ENCODE measurements around the gene KIF26A.
"Not testable (repeated sequence)": the region's sequence is repeated elsewhere in the genome, so short reads cannot be mapped to it uniquely, and the experiment has no call there.

Gene KIF26A

GRCh38 chr14:104144911-104145825 lies 6.8 kb downstream of the KIF26A start:
- no peak for DNase-seq

- no peak for DNase-seq
Observed at GRCh38 chr14:104145826-104146601, 7.6 kb downstream of the KIF26A start.

- DNase-seq = no peak
Observed at GRCh38 chr14:104146651-104147345, 8.4 kb downstream of the KIF26A start.

GRCh38 chr14:104147346-104148125 lies 9.1 kb downstream of the KIF26A start:
- no peak for DNase-seq

- DNase-seq = no peak
Observed at GRCh38 chr14:104148433-104149277, 10.3 kb downstream of the KIF26A start.

- DNase-seq = no peak
Observed at GRCh38 chr14:104149278-104149595, 10.8 kb downstream of the KIF26A start.

GRCh38 chr14:104149617-104150135 lies 11.3 kb downstream of the KIF26A start:
- DNase-seq = no peak

- no peak for DNase-seq
Observed at GRCh38 chr14:104150136-104151025, 12.0 kb downstream of the KIF26A start.

GRCh38 chr14:104151026-104151381 lies 12.6 kb downstream of the KIF26A start:
- DNase-seq = no peak

- DNase-seq = no peak
Observed at GRCh38 chr14:104151566-104152245, 13.3 kb downstream of the KIF26A start.

- no peak for DNase-seq
Observed at GRCh38 chr14:104152246-104152575, 13.8 kb downstream of the KIF26A start.

GRCh38 chr14:104152686-104153393 lies 14.5 kb downstream of the KIF26A start:
- no peak for DNase-seq

- DNase-seq = not testable (repeated sequence)
Observed at GRCh38 chr14:104153394-104153755, 15.0 kb downstream of the KIF26A start.

GRCh38 chr14:104154246-104154645 lies 15.9 kb downstream of the KIF26A start:
- DNase-seq = no peak

GRCh38 chr14:104155513-104155912 lies 17.1 kb downstream of the KIF26A start:
- no peak for DNase-seq

GRCh38 chr14:104156142-104156541 lies 17.8 kb downstream of the KIF26A start:
- DNase-seq = no peak

- DNase-seq = no peak
Observed at GRCh38 chr14:104157016-104157928, 18.9 kb downstream of the KIF26A start.

Measured in CD4-positive, alpha-beta T cell treated with Interleukin-17A for 1 hour (primary cell).